ENCODE data around the gene TRPC4AP.

The TRPC4AP gene

DNA sequence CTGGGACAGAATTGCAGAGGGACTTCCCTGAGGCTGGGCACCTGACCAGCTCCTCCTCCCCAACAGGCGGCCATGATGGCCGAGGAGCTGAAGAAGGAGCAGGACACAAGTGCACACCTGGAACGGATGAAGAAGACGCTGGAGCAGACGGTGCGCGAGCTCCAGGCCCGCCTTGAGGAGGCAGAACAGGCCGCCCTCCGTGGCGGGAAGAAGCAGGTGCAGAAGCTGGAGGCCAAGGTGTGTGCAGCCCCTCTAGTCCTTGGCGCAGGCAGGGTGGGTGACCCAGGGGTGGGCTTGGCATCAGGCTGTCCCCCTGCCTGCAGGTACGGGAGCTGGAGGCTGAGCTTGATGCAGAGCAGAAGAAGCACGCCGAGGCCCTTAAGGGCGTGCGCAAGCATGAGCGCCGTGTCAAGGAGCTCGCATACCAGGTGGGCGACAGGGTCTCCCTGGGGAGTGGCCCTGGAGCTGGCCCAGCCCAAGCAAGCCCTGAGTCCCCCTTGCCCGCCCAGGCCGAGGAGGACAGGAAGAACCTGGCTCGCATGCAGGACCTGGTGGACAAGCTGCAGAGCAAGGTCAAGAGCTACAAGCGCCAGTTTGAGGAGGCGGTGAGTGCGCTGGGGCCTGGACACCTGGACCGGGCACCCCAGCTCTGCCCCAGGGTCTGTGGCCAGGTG is 91.5 kb downstream of the TRPC4AP start:
- DNase-seq = no peak

DNA sequence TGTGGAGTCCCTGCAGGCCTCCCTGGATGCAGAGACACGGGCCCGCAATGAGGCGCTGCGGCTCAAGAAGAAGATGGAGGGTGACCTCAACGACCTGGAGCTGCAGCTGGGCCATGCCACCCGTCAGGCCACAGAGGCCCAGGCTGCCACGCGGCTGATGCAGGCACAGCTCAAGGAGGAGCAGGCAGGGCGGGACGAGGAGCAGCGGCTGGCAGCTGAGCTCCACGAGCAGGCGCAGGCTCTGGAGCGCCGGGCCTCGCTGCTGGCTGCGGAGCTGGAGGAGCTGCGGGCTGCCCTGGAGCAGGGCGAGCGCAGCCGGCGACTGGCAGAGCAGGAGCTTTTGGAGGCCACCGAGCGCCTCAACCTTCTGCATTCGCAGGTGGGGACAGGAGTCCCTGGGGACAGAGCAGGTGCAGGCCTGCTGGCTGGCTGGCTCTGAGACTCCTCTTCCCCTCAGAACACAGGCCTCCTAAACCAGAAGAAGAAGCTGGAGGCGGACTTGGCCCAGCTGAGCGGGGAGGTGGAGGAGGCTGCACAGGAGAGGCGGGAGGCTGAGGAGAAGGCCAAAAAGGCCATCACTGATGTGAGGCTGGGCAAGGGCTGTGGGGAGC is 92.2 kb downstream of the TRPC4AP start:
- DNase-seq = no peak

DNA sequence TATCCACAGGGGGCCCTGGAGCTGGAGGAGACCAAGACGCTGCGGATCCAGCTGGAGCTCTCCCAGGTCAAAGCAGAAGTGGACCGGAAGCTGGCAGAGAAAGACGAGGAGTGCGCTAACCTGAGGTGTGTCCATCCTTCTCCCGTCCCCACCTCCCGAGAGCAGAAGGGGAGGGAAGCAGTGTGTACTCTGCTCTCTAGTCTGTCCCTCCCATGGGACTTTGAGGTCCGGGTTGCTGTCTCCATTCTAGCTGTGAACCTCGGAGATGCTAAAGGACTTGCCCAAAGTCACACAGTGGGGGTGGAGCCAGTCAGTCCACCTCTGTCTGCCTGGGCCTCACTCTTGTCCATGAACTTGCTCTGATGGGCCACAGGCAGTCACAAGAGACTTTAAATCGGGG is 92.8 kb downstream of the TRPC4AP start:
- no peak for DNase-seq

DNA sequence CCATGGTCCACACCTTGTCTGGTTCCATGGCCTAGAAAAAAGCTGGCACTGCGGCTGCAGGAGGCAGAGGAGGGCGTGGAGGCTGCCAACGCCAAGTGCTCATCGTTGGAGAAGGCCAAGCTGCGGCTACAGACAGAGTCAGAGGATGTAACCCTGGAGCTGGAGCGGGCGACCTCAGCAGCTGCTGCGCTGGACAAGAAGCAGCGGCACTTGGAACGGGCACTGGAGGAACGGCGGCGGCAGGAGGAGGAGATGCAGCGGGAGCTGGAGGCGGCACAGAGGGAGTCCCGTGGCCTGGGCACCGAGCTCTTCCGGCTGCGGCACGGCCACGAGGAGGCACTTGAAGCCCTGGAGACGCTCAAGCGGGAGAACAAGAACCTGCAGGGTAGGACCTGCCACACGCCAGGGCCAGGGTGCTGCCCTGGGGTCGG is 93.6 kb downstream of the TRPC4AP start:
- DNase-seq = no peak

GRCh38 chr20:34998331-34998950 is 94.2 kb downstream of the TRPC4AP start:
- no peak for DNase-seq

DNA sequence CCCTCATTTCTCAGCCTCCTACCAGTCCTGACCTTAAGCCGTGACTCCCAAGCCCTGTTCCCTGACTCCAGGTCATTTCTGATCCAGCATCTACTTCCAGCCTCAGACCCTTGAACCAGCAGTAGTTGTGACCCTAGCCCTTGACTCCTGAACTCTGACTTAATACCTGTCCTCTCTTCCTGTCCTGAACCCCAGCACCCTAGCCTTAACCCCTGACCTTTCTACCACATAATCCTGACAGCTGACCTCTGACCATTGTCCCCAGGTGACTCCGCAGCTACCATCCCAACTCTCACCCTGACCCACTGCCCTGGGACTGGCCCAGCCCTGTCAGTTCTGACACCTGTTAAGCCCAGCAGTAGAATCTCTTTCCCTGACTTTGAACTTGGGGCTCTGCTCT is 94.8 kb downstream of the TRPC4AP start:
- no peak for DNase-seq

GRCh38 chr20:34997131-34997561 is 95.5 kb downstream of the TRPC4AP start:
- no peak for DNase-seq

GRCh38 chr20:34996243-34997028 is 96.2 kb downstream of the TRPC4AP start:
- no peak for DNase-seq

DNA sequence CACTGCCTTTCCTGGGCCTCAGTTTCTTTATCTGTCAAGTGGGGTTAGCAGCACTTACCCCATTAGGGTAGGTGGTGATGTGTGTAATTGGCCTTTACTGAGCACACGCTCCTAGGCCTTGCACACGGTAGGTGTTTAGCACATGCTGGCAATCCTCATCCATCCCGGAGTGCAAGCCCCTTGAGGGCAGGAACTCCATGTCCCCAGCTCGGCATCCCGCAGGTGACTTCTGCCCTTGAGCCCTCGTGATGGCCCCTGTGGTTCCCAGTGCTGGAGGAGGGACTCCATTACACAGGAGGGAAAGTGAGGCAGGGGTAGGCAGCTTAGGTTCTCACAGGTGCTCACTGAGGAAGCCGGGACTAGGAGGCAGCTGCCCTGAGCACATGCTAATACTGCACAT is 96.9 kb downstream of the TRPC4AP start:
- DNase-seq = no peak

DNA sequence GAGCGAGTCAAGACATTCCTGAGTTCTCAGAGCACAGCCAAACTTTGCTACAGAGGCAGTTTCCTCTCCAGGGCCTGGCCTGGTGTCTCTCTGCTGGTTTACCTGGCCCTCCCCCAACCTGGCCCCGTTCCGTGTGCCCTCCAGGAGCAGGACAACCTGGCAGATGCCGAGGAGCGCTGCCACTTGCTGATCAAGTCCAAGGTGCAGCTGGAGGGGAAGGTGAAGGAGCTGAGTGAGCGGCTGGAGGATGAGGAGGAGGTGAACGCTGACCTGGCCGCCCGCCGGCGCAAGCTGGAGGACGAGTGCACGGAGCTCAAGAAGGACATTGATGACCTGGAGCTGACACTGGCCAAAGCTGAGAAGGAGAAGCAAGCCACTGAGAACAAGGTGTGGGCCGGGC is 97.4 kb downstream of the TRPC4AP start:
- no peak for DNase-seq

DNA sequence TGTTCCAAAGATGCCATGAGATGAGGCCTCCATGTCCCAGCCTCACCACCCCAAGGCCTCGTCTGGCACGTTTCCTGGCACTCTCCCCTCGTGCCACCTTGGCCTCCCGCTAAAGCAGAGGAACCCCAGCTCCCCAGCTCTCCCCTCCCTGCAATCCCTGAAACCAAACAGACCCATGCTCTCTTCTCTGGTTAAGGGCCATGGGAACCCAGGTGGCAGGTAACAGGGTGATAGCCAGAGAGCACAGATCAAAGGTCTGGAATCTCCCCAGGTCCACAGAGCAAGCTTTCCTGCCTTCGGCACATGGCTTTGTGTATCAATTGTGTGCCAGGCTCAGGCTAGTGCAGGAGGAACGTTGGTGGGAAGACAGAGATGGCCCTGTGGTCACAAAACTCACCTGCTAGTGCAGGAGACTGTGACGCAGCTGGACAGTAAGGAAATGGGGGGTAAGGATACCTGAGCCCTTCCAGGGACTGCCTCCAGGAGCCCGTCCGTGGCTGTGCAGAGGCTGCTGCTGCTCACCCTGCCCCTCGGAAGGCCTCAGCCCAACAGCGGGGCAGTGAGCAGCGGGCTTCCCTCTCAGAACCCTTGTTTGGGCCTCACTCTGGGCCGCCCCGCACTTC is 98.0 kb downstream of the TRPC4AP start:
- no peak for DNase-seq

DNA sequence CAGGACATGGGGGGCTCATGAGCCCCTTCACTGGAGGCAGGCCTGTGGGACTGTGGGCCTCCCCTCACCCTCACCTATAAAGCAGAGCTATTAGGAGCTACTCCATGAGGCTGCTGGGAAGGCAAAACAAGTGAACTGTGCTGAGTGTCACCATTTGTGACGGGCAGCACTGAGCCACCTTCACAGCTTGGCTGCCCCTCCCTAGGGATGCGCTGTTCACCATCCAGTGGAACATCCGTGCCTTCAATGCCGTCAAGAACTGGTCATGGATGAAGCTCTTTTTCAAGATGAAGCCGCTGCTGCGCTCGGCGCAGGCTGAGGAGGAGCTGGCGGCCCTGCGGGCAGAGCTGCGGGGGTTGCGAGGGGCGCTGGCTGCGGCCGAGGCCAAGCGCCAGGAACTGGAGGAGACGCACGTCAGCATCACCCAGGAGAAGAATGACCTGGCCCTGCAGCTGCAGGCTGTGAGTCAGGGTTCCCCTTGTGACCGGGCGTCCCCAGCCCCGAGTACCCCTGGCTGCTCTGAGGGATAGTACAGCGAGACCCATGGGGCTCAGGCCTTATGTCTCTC is 98.6 kb downstream of the TRPC4AP start:
- no peak for DNase-seq

- no peak for DNase-seq
These were observed 99.7 kb downstream of the TRPC4AP start for GRCh38 chr20:34992751-34993417.

DNA sequence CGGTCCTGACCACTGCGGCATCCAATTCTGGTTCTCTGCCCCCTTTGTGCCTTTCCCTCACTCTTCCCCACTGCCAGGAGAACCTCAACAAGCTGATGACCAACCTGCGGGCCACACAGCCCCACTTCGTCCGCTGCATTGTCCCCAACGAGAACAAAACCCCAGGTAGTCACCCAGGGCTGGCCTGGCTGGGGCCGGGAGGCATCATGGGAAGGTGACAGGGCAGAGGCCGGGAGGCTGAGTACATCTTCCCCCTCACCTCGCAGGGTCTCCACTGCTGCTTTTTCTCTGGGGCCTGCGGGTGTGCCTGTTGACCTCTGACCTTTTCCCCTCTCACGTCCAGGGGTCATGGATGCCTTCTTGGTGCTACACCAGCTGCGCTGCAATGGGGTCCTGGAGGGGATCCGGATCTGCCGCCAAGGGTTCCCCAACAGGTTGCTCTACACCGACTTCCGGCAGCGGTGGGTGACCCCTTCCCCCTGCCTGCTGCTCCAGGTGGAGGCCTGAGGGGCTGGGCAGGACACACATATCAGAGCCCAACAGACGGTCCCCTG is 101.9 kb downstream of the TRPC4AP start:
- no peak for DNase-seq

GRCh38 chr20:34990231-34990630 is 102.4 kb downstream of the TRPC4AP start:
- DNase-seq = no peak

- no peak for DNase-seq
These were observed 102.9 kb downstream of the TRPC4AP start for GRCh38 chr20:34989670-34990069.

- DNase-seq = no peak
These were observed 103.5 kb downstream of the TRPC4AP start for GRCh38 chr20:34989118-34989517.

DNA sequence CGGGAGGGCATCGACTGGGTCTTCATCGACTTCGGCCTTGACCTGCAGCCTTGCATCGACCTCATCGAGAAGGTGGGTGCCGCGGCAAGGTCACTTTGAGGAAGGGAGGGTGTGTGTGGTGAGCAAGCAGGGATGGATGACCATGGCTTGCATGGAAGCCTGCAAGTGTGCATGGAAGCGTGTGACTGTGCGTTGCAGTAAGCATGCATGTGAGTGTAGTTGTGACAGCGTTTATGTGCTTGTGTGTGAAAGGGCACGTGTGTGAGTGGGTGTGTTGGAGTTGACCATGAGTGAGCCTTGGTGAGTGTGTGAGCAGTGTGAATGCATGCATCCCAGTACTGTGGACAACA is 104.4 kb downstream of the TRPC4AP start:
- no peak for DNase-seq

DNA sequence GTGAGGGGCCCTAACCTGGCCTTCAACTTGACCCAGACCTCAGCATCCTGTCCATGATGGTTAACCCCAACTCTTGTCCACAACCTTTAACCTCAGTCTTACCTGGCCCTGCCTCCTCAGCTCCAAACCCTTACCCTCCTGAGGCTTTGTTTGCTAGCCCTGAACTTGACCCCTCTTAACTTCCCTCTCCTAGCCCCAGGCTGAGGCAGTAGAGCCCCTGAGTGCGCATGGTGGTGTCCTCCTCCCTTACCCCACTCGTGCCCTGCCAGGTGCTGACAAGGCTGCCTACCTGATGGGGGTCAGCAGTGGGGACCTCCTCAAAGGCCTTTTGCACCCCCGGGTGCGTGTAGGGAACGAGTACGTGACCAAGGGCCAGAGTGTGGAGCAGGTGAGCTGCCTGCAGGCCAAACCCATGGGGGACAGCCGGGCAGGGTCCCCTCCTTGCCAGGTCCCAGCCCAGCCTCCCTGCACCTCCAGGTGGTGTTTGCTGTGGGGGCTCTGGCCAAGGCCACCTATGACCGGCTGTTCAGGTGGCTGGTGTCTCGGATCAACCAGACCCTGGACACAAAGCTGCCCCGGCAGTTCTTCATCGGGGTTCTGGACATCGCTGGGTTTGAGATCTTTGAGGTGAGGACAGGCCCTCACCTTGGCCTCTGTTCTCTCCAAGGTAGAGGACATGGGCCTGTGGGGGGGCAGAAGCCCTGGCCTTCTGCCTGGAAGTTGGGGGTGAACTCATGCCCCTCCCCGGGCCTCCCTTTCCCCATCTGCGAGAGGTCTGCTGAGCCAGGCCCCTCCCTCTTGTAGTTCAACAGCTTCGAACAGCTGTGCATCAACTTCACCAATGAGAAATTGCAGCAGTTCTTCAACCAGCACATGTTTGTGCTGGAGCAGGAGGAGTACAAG is 105.1 kb downstream of the TRPC4AP start:
- DNase-seq = no peak

DNA sequence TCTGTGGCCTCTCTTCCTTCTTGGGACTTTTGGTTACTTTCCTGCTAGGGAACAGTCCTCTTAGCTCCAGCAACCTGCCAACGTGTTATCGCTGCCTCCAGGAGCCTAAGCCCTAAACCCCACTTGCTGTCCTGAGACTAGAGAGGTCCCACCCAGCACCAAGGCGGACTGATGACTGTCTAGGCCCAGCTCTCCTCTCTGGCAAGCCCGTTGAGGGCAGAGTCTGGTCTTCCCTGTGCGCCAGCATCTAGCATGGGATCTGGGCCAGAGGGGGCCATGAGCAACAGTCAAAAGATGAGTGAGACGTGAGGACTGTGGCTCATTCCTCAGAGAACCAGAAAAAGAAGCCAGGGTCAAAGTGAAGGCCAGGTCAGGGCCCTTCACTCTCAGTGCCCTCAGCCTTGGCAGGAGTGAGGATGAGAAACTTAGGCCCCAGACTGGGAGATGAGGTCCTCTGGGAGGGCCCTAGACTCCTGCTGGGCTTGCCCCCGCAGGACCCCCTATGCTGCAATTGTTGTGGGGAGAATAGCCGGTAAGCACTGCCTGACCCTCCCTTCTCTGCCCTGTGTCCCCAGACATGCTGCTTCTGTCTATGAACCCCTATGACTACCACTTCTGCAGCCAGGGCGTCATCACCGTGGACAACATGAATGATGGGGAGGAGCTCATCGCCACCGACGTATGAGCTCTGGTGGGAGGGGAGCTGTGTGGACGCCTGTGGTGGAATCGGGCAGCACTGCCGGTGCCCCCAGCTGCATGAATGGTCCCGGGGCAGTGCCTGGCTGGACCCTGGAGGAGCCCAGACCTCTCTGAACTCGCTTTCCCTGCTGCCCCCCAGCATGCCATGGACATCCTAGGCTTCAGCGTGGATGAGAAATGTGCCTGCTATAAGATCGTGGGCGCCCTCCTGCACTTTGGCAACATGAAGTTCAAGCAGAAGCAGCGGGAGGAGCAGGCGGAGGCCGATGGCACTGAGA is 106.0 kb downstream of the TRPC4AP start:
- DNase-seq = no peak

Data from NCI-H748 treated with DMSO at 0.1 percent for 48 hours (cell line).